SU-DHL-6 (cell line): ENCODE results near the gene TMEM60.

Experiments
- H2AFZ ChIP-seq: fragments of 200-600 bp; sonication (generic); 2 replicates; pipeline ENCODE4 v1.6.1; 2014; ENCODE audit warnings: low read depth, mild to moderate bottlenecking, moderate library complexity, mixed read lengths, antibody characterized with exemption, low read length; ENCODE audit not compliant: severe bottlenecking
- H3F3A ChIP-seq: fragments of 200-600 bp; shearing (Covaris generic); 2 replicates; pipeline ENCODE4 v1.6.0; 2016; ENCODE audit warnings: antibody characterized with exemption, mild to moderate bottlenecking; ENCODE audit not compliant: insufficient read depth
- H3K27ac ChIP-seq: fragments of 200-600 bp; sonication (generic); 2 replicates; pipeline ENCODE4 v1.5.1; 2016; ENCODE audit warnings: low read depth, mild to moderate bottlenecking, low read length, moderate library complexity, mixed read lengths
- H3K27me3 ChIP-seq: fragments of 200-600 bp; sonication (generic), shearing (Covaris generic); 2 replicates; pipeline ENCODE4 v1.6.0; 2014; ENCODE audit warnings: mild to moderate bottlenecking, low read length
- H3K36me3 ChIP-seq: fragments of 200-600 bp; sonication (generic); 2 replicates; pipeline ENCODE4 v1.6.1; 2014; ENCODE audit warnings: mild to moderate bottlenecking, low read length, mixed read lengths
- H3K4me2 ChIP-seq: fragments of 300-600, 200-600 bp; shearing (Covaris generic), sonication (generic); 2 replicates; pipeline ENCODE4 v1.6.0; 2014; ENCODE audit warnings: low read length, low read depth, mild to moderate bottlenecking; ENCODE audit not compliant: poor library complexity, severe bottlenecking
- H3K4me3 ChIP-seq: fragments of 200-600 bp; sonication (generic); 2 replicates; pipeline ENCODE4 v1.5.1; 2014; ENCODE audit warnings: antibody characterized with exemption, low read length, mild to moderate bottlenecking, mixed read lengths; ENCODE audit not compliant: insufficient read depth, poor library complexity, severe bottlenecking
- H3K79me2 ChIP-seq: fragments of 200-600 bp; sonication (generic); 2 replicates; pipeline ENCODE4 v1.6.1; 2014; ENCODE audit warnings: mild to moderate bottlenecking, low read length, moderate library complexity; ENCODE audit not compliant: insufficient read depth
- H3K9ac ChIP-seq: fragments of 200-600 bp; sonication (generic); 2 replicates; pipeline ENCODE4 v1.7.0; 2014; ENCODE audit warnings: mild to moderate bottlenecking, low read length
- H3K9me2 ChIP-seq: fragments of 200-600 bp; sonication (generic); replicated peaks from 2 replicates; pipeline ENCODE4 v1.6.1; 2014; ENCODE audit warnings: low read length; ENCODE audit not compliant: insufficient read depth
- H3K9me3 ChIP-seq: fragments of 200-600 bp; sonication (generic); 2 replicates; pipeline ENCODE4 v1.6.1; 2014; ENCODE audit warnings: low read length, mixed read lengths; ENCODE audit not compliant: insufficient read depth
- H4K20me1 ChIP-seq: fragments of 200-600 bp; sonication (generic); 2 replicates; pipeline ENCODE4 v1.6.1; 2014; ENCODE audit warnings: low read depth, mild to moderate bottlenecking, antibody characterized with exemption, low read length, moderate library complexity, mixed read lengths
- CTCF ChIP-seq: fragments of 200-600 bp; sonication (generic); IDR thresholded peaks from one replicate; pipeline ENCODE4 v1.5.1; 2017; ENCODE audit warnings: antibody characterized with exemption, mild to moderate bottlenecking, low read length, moderate library complexity; ENCODE audit not compliant: insufficient read depth, poor library complexity, severe bottlenecking
- EZH2phosphoT487 ChIP-seq: fragments of 200-600 bp; sonication (generic), shearing (Covaris generic); conservative IDR thresholded peaks from 2 replicates; pipeline ENCODE4 v1.6.1; 2018; ENCODE audit warnings: mild to moderate bottlenecking, antibody characterized with exemption, low read length, moderate library complexity, mixed read lengths

Gene TMEM60

DNA sequence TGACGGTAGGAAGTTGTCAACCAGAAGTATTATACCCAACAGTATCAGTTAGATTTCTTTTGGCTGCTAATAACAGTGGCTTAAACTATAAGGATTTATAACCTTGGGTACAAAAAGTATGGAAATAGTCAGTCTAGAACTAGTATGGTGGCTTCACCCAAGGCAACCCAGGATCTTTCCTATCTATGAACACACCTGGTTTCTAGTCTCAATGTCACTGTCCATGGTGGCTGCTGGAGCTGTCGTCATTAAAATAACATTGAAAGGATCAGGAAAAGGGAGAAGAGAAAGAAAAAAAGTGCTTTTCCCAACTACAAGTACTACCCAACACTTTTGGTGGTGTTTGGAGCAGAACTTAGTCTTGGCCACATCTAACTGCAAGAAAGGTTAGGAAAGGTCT, 28.1 kb upstream of the TMEM60 start:
- Histone ChIP-seq H4K20me1 (peaks cover 11% of the 10 kb centered on the region; the same call in 1 of the 2 replicates), H3K4me3 (no peak overlapping the region), H3K36me3 (no peaks in the 10 kb centered on the region), H2AFZ (no peak overlapping the region), H3K27ac (peak overlapping the region; percentile 97), H3K4me2 (peak overlapping the region; percentile 97), H3K9me3 (0 out of 2 replicates have a peak, but pooled peaks cover under 1% of the 10 kb centered on the region), H3K9me2 (no peaks in the 10 kb centered on the region), H3F3A (peaks cover 85% of the 10 kb centered on the region), H3K27me3 (no peaks in the 10 kb centered on the region), H3K9ac (peak overlapping the region; percentile 31; the same call in 1 of the 2 replicates), H3K79me2 (peaks cover 95% of the 10 kb centered on the region)
- TF ChIP-seq EZH2phosphoT487: no peak
- TF ChIP-seq CTCF: no peak

DNA sequence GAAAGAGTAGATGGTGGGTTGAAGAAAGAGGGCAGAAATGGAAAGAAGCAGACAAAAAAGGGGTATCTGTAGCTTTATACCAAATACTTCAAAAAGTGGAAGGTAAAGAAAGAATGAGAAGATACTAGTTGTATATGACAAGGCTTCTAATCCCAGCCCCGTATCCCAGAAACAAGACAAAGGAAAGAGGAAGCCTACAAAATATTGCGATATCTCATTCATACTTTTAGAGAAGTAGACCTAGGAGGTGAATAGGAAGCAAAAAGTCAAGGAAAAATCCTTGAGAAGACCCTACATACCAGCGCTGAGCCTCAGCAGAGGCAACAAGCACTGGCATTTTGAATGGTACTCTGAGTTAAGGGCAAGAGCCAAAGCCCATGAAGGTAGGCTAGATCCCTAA, 26.9 kb upstream of the TMEM60 start:
- Histone ChIP-seq H3K79me2 (peaks cover 95% of the 10 kb centered on the region), H3K27ac (peak overlapping the region; percentile 97), H3K27me3 (no peaks in the 10 kb centered on the region), H3K4me3 (no peak overlapping the region), H3F3A (peaks cover 77% of the 10 kb centered on the region), H3K9ac (peak overlapping the region; percentile 14; the same call in 1 of the 2 replicates), H3K4me2 (peak overlapping the region; percentile 97), H4K20me1 (peaks cover 11% of the 10 kb centered on the region; the same call in 1 of the 2 replicates), H3K36me3 (peaks cover 11% of the 10 kb centered on the region), H3K9me2 (no peaks in the 10 kb centered on the region), H3K9me3 (peaks cover 12% of the 10 kb centered on the region; the same call in 1 of the 2 replicates), H2AFZ (no peak overlapping the region)
- TF ChIP-seq CTCF (no peak), EZH2phosphoT487 (no peak)

GRCh38 chr7:77824636-77825035, 26.4 kb upstream of the TMEM60 start:
- Histone ChIP-seq H3K27ac (peak overlapping the region; percentile 97), H3K9me3 (peaks cover 12% of the 10 kb centered on the region; the same call in 1 of the 2 replicates), H2AFZ (no peak overlapping the region), H3K27me3 (no peaks in the 10 kb centered on the region), H4K20me1 (peaks cover 8% of the 10 kb centered on the region; the same call in 1 of the 2 replicates), H3K36me3 (peaks cover 14% of the 10 kb centered on the region), H3K9ac (no peak overlapping the region), H3K9me2 (no peaks in the 10 kb centered on the region), H3K4me3 (no peak overlapping the region), H3K79me2 (peaks cover 95% of the 10 kb centered on the region), H3K4me2 (peak overlapping the region; percentile 97), H3F3A (peaks cover 72% of the 10 kb centered on the region)
- TF ChIP-seq EZH2phosphoT487: no peak
- TF ChIP-seq CTCF: no peak
